GM10266 (cell line): Measurements from ENCODE around the gene OCIAD1.
"Not testable (repeated sequence)": the region's sequence is repeated elsewhere in the genome, so short reads cannot be mapped to it uniquely, and the experiment has no call there.

Experiments
- DNase-seq: peaks from one replicate; pipeline ENCODE4 v3.0.0; 2012; ENCODE audit errors: extremely low spot score
- CTCF ChIP-seq: IDR thresholded peaks from 2 replicates; pipeline ENCODE4 v1.5.1; 2012; ENCODE audit warnings: mild to moderate bottlenecking, low read depth; ENCODE audit not compliant: control insufficient read depth, insufficient read depth; ENCODE audit errors: missing control alignments

Gene OCIAD1

GRCh38 chr4:48863728-48864127 is 32.8 kb downstream of the OCIAD1 start:
- TF ChIP-seq CTCF = no peak

GRCh38 chr4:48864696-48865095 is 33.8 kb downstream of the OCIAD1 start:
- not testable (repeated sequence) for DNase-seq

More at GRCh38 chr4:48863728-48864127, 32.8 kb downstream of the OCIAD1 start:
- no peak for DNase-seq

- no peak for TF ChIP-seq CTCF
- no peak for DNase-seq
These were observed 47.1 kb downstream of the OCIAD1 start for GRCh38 chr4:48877827-48878535.

- no peak for TF ChIP-seq CTCF
- DNase-seq = no peak
These were observed 48.9 kb downstream of the OCIAD1 start for GRCh38 chr4:48879561-48880442.

GRCh38 chr4:48881646-48882045 is 50.8 kb downstream of the OCIAD1 start:
- not testable (repeated sequence) for DNase-seq

- not testable (repeated sequence) for DNase-seq
These were observed 58.9 kb downstream of the OCIAD1 start for GRCh38 chr4:48889750-48890149.

- no peak for TF ChIP-seq CTCF
These were observed 60.2 kb downstream of the OCIAD1 start for GRCh38 chr4:48891028-48891619.

GRCh38 chr4:48896845-48897244 is 66.0 kb downstream of the OCIAD1 start:
- no peak for DNase-seq
- TF ChIP-seq CTCF = no peak

More at GRCh38 chr4:48891028-48891619, 60.2 kb downstream of the OCIAD1 start:
- DNase-seq = no peak
